K562 (cell line): ENCODE data around the gene SALL2. TPM values are rescaled to one million over a fixed set of nuclear protein-coding genes. Genes with fewer than 3 reads are reported as not detected.
A peak's percentile ranks its signal among the peaks of the same experiment; 100 is the strongest.

ENCODE experiments used
- ATAC-seq: fragments of 200-7000 bp; cut with Tn5 transposase; 3 replicates; pipeline ENCODE4 v1.9.1; 2020; ENCODE audit warnings: moderate library complexity
- BruUV-seq: library from RNA; stranded (reverse); fragments of 400-500 nt; replicated peaks from 2 replicates; lab custom pipeline; 2021; lab: Mats Ljungman, UMichigan
- CTCF ChIA-PET: fragments of 300-600 bp; formaldehyde crosslinking; extraction: SDS; loops from one replicate; lab custom pipeline; 2021; ENCODE audit warnings: low intra/inter-chr PET ratio; lab: Yijun Ruan, JAX
- POLR2A ChIA-PET: fragments of 300-600, 350-650 bp; sonication (Branson Sonifier 250); formaldehyde crosslinking; extraction: SDS; loops from one replicate; lab custom pipeline; 2021; ENCODE audit warnings: antibody characterized with exemption, inconsistent platforms; lab: Yijun Ruan, JAX
- DNase-seq, 4 experiments: peaks; one replicate each; pipeline versions ENCODE4 v3.0.0 to v3.0.0-alpha.2; 2011 to 2018; ENCODE audit warnings: low spot score in 3 of 4, mixed read lengths in 3 of 4; ENCODE audit errors: extremely low read depth in 1 of 4
- FAIRE-seq: peaks from 2 replicates; lab custom pipeline; 2011; peaks lifted over from hg19 to GRCh38; lab: Jason Lieb, UNC
- H2AFZ ChIP-seq: 2 replicates; pipeline ENCODE4 v1.6.0; 2011; ENCODE audit warnings: low read depth, low read length, control low read depth, inconsistent platforms
- H3K27ac ChIP-seq: fragments of 200-600 bp; 3 replicates; pipeline ENCODE4 v1.8.0; 2011; ENCODE audit warnings: low read depth, mild to moderate bottlenecking, control low read depth, inconsistent platforms, low read length, moderate library complexity, mixed read lengths; ENCODE audit errors: extremely low read depth
- H3K27me3 ChIP-seq, 2 experiments: fragments of 300-600 bp in 1 of 2; 2 replicates in 1 of 2; 3 replicates in 1 of 2; pipeline versions ENCODE4 v1.6.0 to v1.8.0; 2011; ENCODE audit warnings: inconsistent platforms in 2 of 2, low read length in 2 of 2, mild to moderate bottlenecking in 1 of 2, mixed read lengths in 1 of 2, moderate library complexity in 1 of 2; ENCODE audit not compliant: control insufficient read depth in 2 of 2, insufficient read depth in 2 of 2
- H3K36me3 ChIP-seq: fragments of 300-600 bp; 3 replicates; pipeline ENCODE4 v1.8.0; 2011; ENCODE audit warnings: mild to moderate bottlenecking, low read length, inconsistent platforms; ENCODE audit not compliant: control insufficient read depth, insufficient read depth
- H3K4me1 ChIP-seq, 2 experiments: fragments of 200-600 bp in 1 of 2; replicated peaks in 1 of 2; 2 replicates in 1 of 2; 3 replicates in 1 of 2; pipeline versions ENCODE4 v1.5.1 to v1.8.0; 2011; ENCODE audit warnings: inconsistent platforms in 2 of 2, low read length in 2 of 2, mild to moderate bottlenecking in 1 of 2, mixed read lengths in 1 of 2, moderate library complexity in 1 of 2; ENCODE audit not compliant: control insufficient read depth in 2 of 2, insufficient read depth in 2 of 2
- H3K4me2 ChIP-seq: 2 replicates; pipeline ENCODE4 v1.6.1; 2011; ENCODE audit warnings: low read length, control low read depth, inconsistent platforms, mixed read lengths; ENCODE audit not compliant: insufficient read depth
- H3K4me3 ChIP-seq: fragments of 200-600 bp; sonication (generic), shearing (Covaris generic); 2 replicates; pipeline ENCODE4 v1.5.1; 2016; ENCODE audit warnings: control low read depth, inconsistent platforms
- H3K79me2 ChIP-seq: fragments of 200-600 bp; 3 replicates; pipeline ENCODE4 v1.8.0; 2011; ENCODE audit warnings: low read length, inconsistent platforms; ENCODE audit not compliant: control insufficient read depth, insufficient read depth
- H3K9ac ChIP-seq, 2 experiments: 2 replicates each; pipeline versions ENCODE4 v1.6.0 to v1.6.1; 2011; ENCODE audit warnings: low read depth in 2 of 2, low read length in 2 of 2, control low read depth in 1 of 2, inconsistent platforms in 1 of 2, mild to moderate bottlenecking in 1 of 2, mixed read lengths in 1 of 2; ENCODE audit not compliant: insufficient read depth in 1 of 2
- H3K9me1 ChIP-seq: one replicate; pipeline ENCODE4 v1.6.0; 2011; ENCODE audit warnings: inconsistent platforms, mild to moderate bottlenecking, low read length, moderate library complexity; ENCODE audit not compliant: control insufficient read depth, insufficient read depth
- H3K9me3 ChIP-seq: replicated peaks from 2 replicates; pipeline ENCODE4 v1.5.1; 2011; ENCODE audit warnings: low read depth, low read length, inconsistent platforms; ENCODE audit not compliant: control insufficient read depth, insufficient read depth
- H4K20me1 ChIP-seq: replicated peaks from 2 replicates; pipeline ENCODE4 v1.6.1; 2011; ENCODE audit warnings: low read length, inconsistent platforms, mixed read lengths; ENCODE audit not compliant: control insufficient read depth, insufficient read depth
- BMI1 ChIP-seq: fragments of 150-350 bp; IDR thresholded peaks from 2 replicates; pipeline ENCODE4 v1.6.1; 2014; ENCODE audit warnings: low read length
- BRCA1 ChIP-seq, 2 experiments: fragments of 450-650 bp in 1 of 2; sonication (generic) in 1 of 2; formaldehyde crosslinking in 1 of 2; IDR thresholded peaks; 2 replicates each; pipeline versions ENCODE4 v1.5.0 to v1.6.1; 2017 to 2020; ENCODE audit warnings: mild to moderate bottlenecking in 1 of 2, missing genetic modification reagents in 1 of 2
- CAMTA2 ChIP-seq: fragments of 250-450 bp; sonication (Bioruptor Pico); conservative IDR thresholded peaks from 2 replicates; pipeline ENCODE4 v1.5.1; 2022
- HDGF ChIP-seq: fragments of 450-650 bp; IDR thresholded peaks from 2 replicates; pipeline ENCODE4 v1.6.1; 2016
- LEF1 ChIP-seq: fragments of 450-650 bp; IDR thresholded peaks from 2 replicates; pipeline ENCODE4 v1.6.1; 2016; ENCODE audit warnings: mild to moderate bottlenecking
- MAZ ChIP-seq, 2 experiments: fragments of 450-650 bp in 1 of 2; sonication (generic) in 1 of 2; formaldehyde crosslinking; IDR thresholded peaks in 1 of 2; conservative IDR thresholded peaks in 1 of 2; 2 replicates each; pipeline versions ENCODE4 v1.4.0 to v1.5.0; 2020; ENCODE audit warnings: mild to moderate bottlenecking in 1 of 2, missing genetic modification reagents in 1 of 2
- MEF2D ChIP-seq: conservative IDR thresholded peaks from 2 replicates; pipeline ENCODE4 v1.6.1; 2016; ENCODE audit warnings: low read depth, missing genetic modification characterization, missing compliant biosample characterization
- RNF2 ChIP-seq: sonication (generic); IDR thresholded peaks from 2 replicates; pipeline ENCODE4 v1.6.1; 2016
- SMARCE1 ChIP-seq: fragments of 450-650 bp; IDR thresholded peaks from 2 replicates; pipeline ENCODE4 v1.7.1; 2016; ENCODE audit warnings: mild to moderate bottlenecking
- SP2 ChIP-seq: IDR thresholded peaks from 2 replicates; pipeline ENCODE4 v1.6.1; 2011; ENCODE audit warnings: mild to moderate bottlenecking, low read depth, low read length, moderate library complexity; ENCODE audit not compliant: poor library complexity, severe bottlenecking; ENCODE audit errors: extremely low read depth
- ZC3H11A ChIP-seq: IDR thresholded peaks from 2 replicates; pipeline ENCODE4 v1.6.1; 2012; ENCODE audit warnings: low read depth, low read length, improper control_type of control experiment
- ZNF23 ChIP-seq: fragments of 250-450 bp; sonication (Bioruptor Pico); IDR thresholded peaks from 2 replicates; pipeline ENCODE4 v1.4.0; 2020; ENCODE audit warnings: mild to moderate bottlenecking
- ZNF3 ChIP-seq: fragments of 250-450 bp; sonication (Bioruptor Pico); IDR thresholded peaks from 2 replicates; pipeline ENCODE4 v1.5.0; 2021; ENCODE audit warnings: mild to moderate bottlenecking, moderate library complexity
- ZNF436 ChIP-seq: fragments of 250-450, 450-650 bp; sonication (Bioruptor Pico); formaldehyde crosslinking; IDR thresholded peaks from 2 replicates; pipeline ENCODE4 v1.7.0; 2020; ENCODE audit warnings: mild to moderate bottlenecking
- WGBS: fragments of 100-300 bp; shearing (Covaris generic); methylation state at CpG from one replicate; pipeline ENCODE4 v1.1.6; 2016; ENCODE audit warnings: low coverage, mixed read lengths; ENCODE audit not compliant: insufficient coverage; ENCODE audit errors: missing lambda C conversion rate; 5-methylcytosine and 5-hydroxymethylcytosine counted together
- in situ Hi-C: fragments of 300-500 bp; cut with MboI; formaldehyde crosslinking; loops from 4 replicates; pipeline ENCODE4 v1.15.0; 2018; ENCODE audit warnings: inconsistent platforms, mixed read lengths
- intact Hi-C: fragments of 100-400 bp; cut with micrococcal nuclease; formaldehyde crosslinking; loops from 2 replicates; pipeline ENCODE4 v1.14.2; 2022
- polyA plus RNA-seq, 8 experiments: library from polyadenylated mRNA; depleted of rRNA in 4 of 8; stranded (reverse) in 5 of 8; unstranded in 3 of 8; fragments of >200 nt; fragmentation: Nextera tagmentation in 2 of 8; fragmentation: Illumina TruSeq in 1 of 8; extraction: Ambion mirVana in 2 of 8; extraction: Trizol in 1 of 8; gene quantifications; 2 replicates each; pipeline versions ENCODE4 v1.2.1 to v1.2.3, GENCODE V29; 2011 to 2014; ENCODE audit warnings: inconsistent platforms in 1 of 8, missing spikeins in 1 of 8
- total RNA-seq, 7 experiments: library from RNA; depleted of rRNA in 6 of 7; stranded (reverse); fragments of >200 nt in 6 of 7; fragmentation: Illumina TruSeq in 2 of 7; extraction: Trizol in 2 of 7; gene quantifications; 2 replicates each; pipeline versions ENCODE4 v1.2.1 to v1.2.3, GENCODE V29; 2011 to 2021; ENCODE audit warnings: low replicate concordance in 1 of 7
- TF ChIP-seq, protein P1 (sequence below): sonication (generic); formaldehyde crosslinking; IDR thresholded peaks from 2 replicates; pipeline ENCODE4 v1.8.0; 2022; ENCODE audit warnings: mild to moderate bottlenecking, missing genetic modification reagents
- TF ChIP-seq, protein P2 (sequence below), 3 experiments: fragments of 200-800 bp in 1 of 3; fragments of 250-450 bp in 1 of 3; fragments of 450-650 bp in 1 of 3; sonication (Bioruptor Pico) in 1 of 3; sonication (Bioruptor generic) in 1 of 3; formaldehyde crosslinking in 1 of 3; IDR thresholded peaks; 2 replicates each; pipeline versions ENCODE4 v1.6.1 to v1.8.0; 2016 to 2022; ENCODE audit warnings: mild to moderate bottlenecking in 2 of 3, missing genetic modification characterization in 2 of 3, missing compliant biosample characterization in 1 of 3, moderate library complexity in 1 of 3

Gene SALL2
- total and polyA plus RNA-seq, 9 of the 15 experiments (the other 6 are each of a cell fraction or from before 2014, with no cell fraction given) = 6.6 to 30.4 (median 12.9) TPM

- peak; percentile 80 to 97 (median 84) for DNase-seq
- Histone ChIP-seq H4K20me1 (no peaks in the 10 kb centered on the region), H2AFZ (peak within 1 kb of the TSS; percentile 80), H3K4me1 (no peaks in the 10 kb centered on the region; a peak in 2 of 5 replicates), H3K36me3 (peaks cover 26% of the 10 kb centered on the region), H3K9ac (peak within 1 kb of the TSS; percentile 92 to 94), H3K4me2 (peak within 1 kb of the TSS; percentile 87), H3K9me3 (no peaks in the 10 kb centered on the region), H3K4me3 (peak within 1 kb of the TSS; percentile 59), H3K9me1 (no peaks in the 10 kb centered on the region), H3K27ac (peak within 1 kb of the TSS; percentile 91), H3K79me2 (peaks cover 49% of the 10 kb centered on the region), H3K27me3 (no peaks in the 10 kb centered on the region)
- 0% methylated on average over 41 of the region's 53 CpGs for WGBS
- intact Hi-C loops (loop anchor here (2.0 to 5.0 kb wide), 3 partner anchors 16 to 46 kb away; partner anchors contain the start of genes RAB2B, SALL2 and TOX4), in situ Hi-C loops (no loop called here)
- ATAC-seq = peak; percentile 97
- ChIA-PET POLR2A (interaction anchor here (0.6 to 3.5 kb wide), 18 partner anchors 8 to 1413 kb away, joined by 3 to 39 read pairs (median 4); partner anchors contain the start of genes CHD8 and SALL2), CTCF (no interaction called here)
- BruUV-seq = TSS peak; percentile 79
- FAIRE-seq = peak; percentile 98
- TF ChIP-seq HDGF (no peak), ZNF436 (no peak), SMARCE1 (no peak), MAZ (CRISPR knock-in tag; conservative IDR thresholded peaks at IDR 0.05 in 1 of 2, IDR thresholded peaks at IDR 0.05 in 1 of 2) (0 out of 4 replicates have a peak, but pooled peaks have one; percentile 37 to 46), LEF1 (no peak), BRCA1 (IDR thresholded peaks at IDR 0.05) (no peak), BRCA1 (CRISPR knock-in tag; IDR thresholded peaks at IDR 0.05) (no peak), ZNF3 (CRISPR knock-in tag) (no peak), SP2 (no peak), CAMTA2 (CRISPR knock-in tag) (no peak), RNF2 (no peak), ZNF23 (no peak), BMI1 (no peak), ZC3H11A (peak; percentile 60; the same call in 1 of the 2 replicates), MEF2D (tag) (no peak)
- TF ChIP-seq, protein P1, sequence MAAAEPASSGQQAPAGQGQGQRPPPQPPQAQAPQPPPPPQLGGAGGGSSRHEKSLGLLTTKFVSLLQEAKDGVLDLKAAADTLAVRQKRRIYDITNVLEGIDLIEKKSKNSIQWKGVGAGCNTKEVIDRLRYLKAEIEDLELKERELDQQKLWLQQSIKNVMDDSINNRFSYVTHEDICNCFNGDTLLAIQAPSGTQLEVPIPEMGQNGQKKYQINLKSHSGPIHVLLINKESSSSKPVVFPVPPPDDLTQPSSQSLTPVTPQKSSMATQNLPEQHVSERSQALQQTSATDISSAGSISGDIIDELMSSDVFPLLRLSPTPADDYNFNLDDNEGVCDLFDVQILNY (CRISPR knock-in tag) = no peak
- TF ChIP-seq, protein P2, sequence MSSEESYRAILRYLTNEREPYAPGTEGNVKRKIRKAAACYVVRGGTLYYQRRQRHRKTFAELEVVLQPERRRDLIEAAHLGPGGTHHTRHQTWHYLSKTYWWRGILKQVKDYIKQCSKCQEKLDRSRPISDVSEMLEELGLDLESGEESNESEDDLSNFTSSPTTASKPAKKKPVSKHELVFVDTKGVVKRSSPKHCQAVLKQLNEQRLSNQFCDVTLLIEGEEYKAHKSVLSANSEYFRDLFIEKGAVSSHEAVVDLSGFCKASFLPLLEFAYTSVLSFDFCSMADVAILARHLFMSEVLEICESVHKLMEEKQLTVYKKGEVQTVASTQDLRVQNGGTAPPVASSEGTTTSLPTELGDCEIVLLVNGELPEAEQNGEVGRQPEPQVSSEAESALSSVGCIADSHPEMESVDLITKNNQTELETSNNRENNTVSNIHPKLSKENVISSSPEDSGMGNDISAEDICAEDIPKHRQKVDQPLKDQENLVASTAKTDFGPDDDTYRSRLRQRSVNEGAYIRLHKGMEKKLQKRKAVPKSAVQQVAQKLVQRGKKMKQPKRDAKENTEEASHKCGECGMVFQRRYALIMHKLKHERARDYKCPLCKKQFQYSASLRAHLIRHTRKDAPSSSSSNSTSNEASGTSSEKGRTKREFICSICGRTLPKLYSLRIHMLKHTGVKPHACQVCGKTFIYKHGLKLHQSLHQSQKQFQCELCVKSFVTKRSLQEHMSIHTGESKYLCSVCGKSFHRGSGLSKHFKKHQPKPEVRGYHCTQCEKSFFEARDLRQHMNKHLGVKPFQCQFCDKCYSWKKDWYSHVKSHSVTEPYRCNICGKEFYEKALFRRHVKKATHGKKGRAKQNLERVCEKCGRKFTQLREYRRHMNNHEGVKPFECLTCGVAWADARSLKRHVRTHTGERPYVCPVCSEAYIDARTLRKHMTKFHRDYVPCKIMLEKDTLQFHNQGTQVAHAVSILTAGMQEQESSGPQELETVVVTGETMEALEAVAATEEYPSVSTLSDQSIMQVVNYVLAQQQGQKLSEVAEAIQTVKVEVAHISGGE (CRISPR knock-in tag; IDR thresholded peaks at IDR 0.05) = peak; percentile 63 to 93 (median 68); a peak in 4 of 6 replicates
Measured at GRCh38 chr14:21510735-21511657, 15.2 kb downstream of the SALL2 start, which contains the start of gene METTL3. METTL3 (minus strand) TSS chr14:21511340; CDS start chr14:21511223, 117 bp downstream.
